Smooth muscle cell (in vitro differentiated cells): ENCODE measurements around the gene IGFN1. TPM values are rescaled to one million over a fixed set of nuclear protein-coding genes. Genes with fewer than 3 reads are reported as not detected.

Source experiments
- DNase-seq: peaks from one replicate; lab custom pipeline; 2025; ENCODE audit not compliant: unreplicated experiment; lab: John Stamatoyannopoulos, UW
- H2AFZ ChIP-seq: fragments of 200-600 bp; sonication (generic); 2 replicates; pipeline ENCODE4 v1.6.0; 2016; ENCODE audit warnings: antibody characterized with exemption, low read depth, mild to moderate bottlenecking
- H3F3A ChIP-seq: fragments of 200-600 bp; sonication (generic); 2 replicates; pipeline ENCODE4 v1.6.0; 2017; ENCODE audit warnings: antibody characterized with exemption, low read depth
- H3K27ac ChIP-seq: fragments of 200-600 bp; sonication (generic); 2 replicates; pipeline ENCODE4 v1.5.1; 2016; ENCODE audit warnings: low read depth, mild to moderate bottlenecking
- H3K27me3 ChIP-seq: fragments of 200-600 bp; sonication (generic); 2 replicates; pipeline ENCODE4 v1.6.1; 2016; ENCODE audit warnings: low read depth, mild to moderate bottlenecking
- H3K36me3 ChIP-seq: fragments of 200-600 bp; sonication (generic); 2 replicates; pipeline ENCODE4 v1.5.1; 2016; ENCODE audit warnings: low read depth
- H3K4me1 ChIP-seq: fragments of 200-600 bp; sonication (generic); 2 replicates; pipeline ENCODE4 v1.5.1; 2016; ENCODE audit warnings: low read depth
- H3K4me2 ChIP-seq: fragments of 200-600 bp; sonication (generic); 2 replicates; pipeline ENCODE4 v1.6.0; 2016; ENCODE audit warnings: mild to moderate bottlenecking
- H3K4me3 ChIP-seq: fragments of 200-600 bp; sonication (generic); 2 replicates; pipeline ENCODE4 v1.5.1; 2016; ENCODE audit warnings: mild to moderate bottlenecking
- H3K79me2 ChIP-seq: fragments of 200-600 bp; sonication (generic); 2 replicates; pipeline ENCODE4 v1.6.0; 2016; ENCODE audit warnings: low read depth, mild to moderate bottlenecking
- H3K9ac ChIP-seq: fragments of 200-600 bp; sonication (generic); 2 replicates; pipeline ENCODE4 v1.6.0; 2016; ENCODE audit warnings: low read depth
- H3K9me3 ChIP-seq: fragments of 200-600 bp; sonication (generic); replicated peaks from 2 replicates; pipeline ENCODE4 v1.5.1; 2016; ENCODE audit warnings: low read depth
- H4K20me1 ChIP-seq: fragments of 200-600 bp; sonication (generic); 2 replicates; pipeline ENCODE4 v1.6.0; 2016; ENCODE audit warnings: low read depth
- CTCF ChIP-seq: fragments of 200-600 bp; sonication (generic); IDR thresholded peaks from 2 replicates; pipeline ENCODE4 v1.5.1; 2017; ENCODE audit warnings: borderline replicate concordance, mild to moderate bottlenecking, antibody characterized with exemption; ENCODE audit not compliant: insufficient read depth, poor library complexity, severe bottlenecking
- WGBS: methylation state at CpG from one replicate; pipeline ENCODE4 v1.1.7; 2016; ENCODE audit warnings: low lambda C conversion rate; 5-methylcytosine and 5-hydroxymethylcytosine counted together
- polyA plus RNA-seq: library from polyadenylated mRNA; unstranded; fragments of >200 nt; fragmentation: Nextera tagmentation; extraction: Ambion mirVana; gene quantifications from 2 replicates; pipeline ENCODE4 v1.2.1, GENCODE V29; 2016
- total RNA-seq: library from RNA; depleted of rRNA; stranded (reverse); fragments of >200 nt; gene quantifications from 2 replicates; pipeline ENCODE4 v1.2.3, GENCODE V29; 2014

IGFN1 gene
- total and polyA plus RNA-seq, 2 experiments from 2014 or later = not detected

- Histone ChIP-seq H4K20me1 (no peaks in the 10 kb centered on the region), H3K27me3 (no peaks in the 10 kb centered on the region), H3K36me3 (no peaks in the 10 kb centered on the region), H3K27ac (peak overlapping the region; percentile 90), H3K4me1 (peaks cover 14% of the 10 kb centered on the region), H3K9ac (no peak overlapping the region), H3K4me3 (no peak overlapping the region), H3K9me3 (no peaks in the 10 kb centered on the region), H2AFZ (no peak overlapping the region), H3K79me2 (no peaks in the 10 kb centered on the region), H3F3A (peaks cover 23% of the 10 kb centered on the region), H3K4me2 (peak overlapping the region; percentile 63)
- DNase-seq = no peak
- no peak for TF ChIP-seq CTCF
Observed at GRCh38 chr1:201266276-201266675, 75.7 kb downstream of the IGFN1 start.

- Histone ChIP-seq H3K79me2 (no peaks in the 10 kb centered on the region), H3K4me2 (peak overlapping the region; percentile 63), H3K27me3 (no peaks in the 10 kb centered on the region), H4K20me1 (no peaks in the 10 kb centered on the region), H3K4me3 (no peak overlapping the region), H3K4me1 (peaks cover 14% of the 10 kb centered on the region), H3K36me3 (no peaks in the 10 kb centered on the region), H3K27ac (peak overlapping the region; percentile 90), H3K9ac (peak overlapping the region; percentile 68), H2AFZ (no peak overlapping the region), H3F3A (peaks cover 23% of the 10 kb centered on the region), H3K9me3 (no peaks in the 10 kb centered on the region)
- no peak for TF ChIP-seq CTCF
- no peak for DNase-seq
- 19% methylated on average over 3 of the region's 3 CpGs for WGBS
Observed at GRCh38 chr1:201266774-201267173, 76.2 kb downstream of the IGFN1 start.

GRCh38 chr1:201267481-201268229 lies 77.0 kb downstream of the IGFN1 start:
- TF ChIP-seq CTCF = no peak
- Histone ChIP-seq H3K9ac (peak overlapping the region; percentile 68), H3K27me3 (no peaks in the 10 kb centered on the region), H2AFZ (no peak overlapping the region), H3K27ac (peak overlapping the region; percentile 90), H3K4me2 (peak overlapping the region; percentile 63), H3K9me3 (no peaks in the 10 kb centered on the region), H3K4me3 (no peak overlapping the region), H3F3A (peaks cover 23% of the 10 kb centered on the region), H4K20me1 (no peaks in the 10 kb centered on the region), H3K36me3 (no peaks in the 10 kb centered on the region), H3K79me2 (no peaks in the 10 kb centered on the region), H3K4me1 (peaks cover 14% of the 10 kb centered on the region)
- 79% methylated on average over 14 of the region's 14 CpGs for WGBS
- DNase-seq = no peak
